K562 (cell line): ENCODE measurements around the gene IRF3. TPM values are rescaled to one million over a fixed set of nuclear protein-coding genes. Genes with fewer than 3 reads are reported as not detected.

ENCODE experiments used
- CREM ChIP-seq: IDR thresholded peaks from 2 replicates; pipeline ENCODE4 v1.6.1; 2014; ENCODE audit warnings: antibody characterized with exemption, low read depth
- DMBX1 ChIP-seq: fragments of 250-450 bp; sonication (Bioruptor Pico); IDR thresholded peaks from 2 replicates; pipeline ENCODE4 v1.8.0; 2022; ENCODE audit warnings: inconsistent platforms, mild to moderate bottlenecking, moderate library complexity, borderline replicate concordance
- DPF2 ChIP-seq: fragments of 450-650 bp; IDR thresholded peaks from 2 replicates; pipeline ENCODE4 v1.6.1; 2016
- E2F3 ChIP-seq: fragments of 250-450 bp; sonication (Bioruptor Pico); IDR thresholded peaks from 2 replicates; pipeline ENCODE4 v1.4.0; 2020; ENCODE audit warnings: mild to moderate bottlenecking
- ESRRA ChIP-seq: fragments of 450-650 bp; IDR thresholded peaks from 2 replicates; pipeline ENCODE4 v1.6.1; 2014; ENCODE audit warnings: low read depth, mild to moderate bottlenecking, moderate library complexity, borderline replicate concordance
- FOXO4 ChIP-seq: fragments of 450-650 bp; formaldehyde crosslinking; IDR thresholded peaks from 2 replicates; pipeline ENCODE4 v1.4.0; 2020; ENCODE audit warnings: mild to moderate bottlenecking, moderate library complexity
- GABPB1 ChIP-seq: sonication (generic); formaldehyde crosslinking; IDR thresholded peaks from 2 replicates; pipeline ENCODE4 v1.8.0; 2022; ENCODE audit warnings: mild to moderate bottlenecking, missing genetic modification reagents
- HSF4 ChIP-seq: fragments of 250-450 bp; sonication (Bioruptor Pico); IDR thresholded peaks from 2 replicates; pipeline ENCODE4 v2.1.2; 2022; ENCODE audit warnings: mild to moderate bottlenecking, moderate library complexity, borderline replicate concordance
- KDM4B ChIP-seq, 2 experiments: fragments of 450-650 bp in 1 of 2; sonication (generic) in 1 of 2; IDR thresholded peaks; 2 replicates each; pipeline ENCODE4 v1.6.1; 2016 to 2017; ENCODE audit warnings: borderline replicate concordance in 2 of 2, antibody characterized with exemption in 1 of 2, low read depth in 1 of 2, mild to moderate bottlenecking in 1 of 2
- MYC ChIP-seq, 2 experiments: fragments of 250-450 bp in 1 of 2; sonication (Bioruptor Pico) in 1 of 2; IDR thresholded peaks; 2 replicates each; pipeline versions ENCODE4 v1.5.1 to v1.6.1; 2012 to 2021; ENCODE audit warnings: low read depth in 2 of 2, borderline replicate concordance in 1 of 2, improper control_type of control experiment in 1 of 2, low read length in 1 of 2, mild to moderate bottlenecking in 1 of 2, moderate library complexity in 1 of 2
- POLR2B ChIP-seq: fragments of 450-650 bp; IDR thresholded peaks from 2 replicates; pipeline ENCODE4 v1.6.1; 2018; ENCODE audit warnings: low read depth; ENCODE audit not compliant: partially characterized antibody
- POLR2G ChIP-seq: fragments of 200-400 bp; formaldehyde crosslinking; IDR thresholded peaks from 2 replicates; pipeline ENCODE4 v1.6.1; 2017; ENCODE audit warnings: low read depth, mild to moderate bottlenecking, antibody characterized with exemption, low read length, moderate library complexity
- RFX7 ChIP-seq: fragments of 250-450 bp; sonication (Bioruptor Pico); IDR thresholded peaks from 2 replicates; pipeline ENCODE4 v1.5.1; 2021; ENCODE audit warnings: mild to moderate bottlenecking
- SAP30 ChIP-seq: fragments of 200-600 bp; sonication (generic); IDR thresholded peaks from 2 replicates; pipeline ENCODE4 v1.6.1; 2012; ENCODE audit warnings: borderline replicate concordance, low read depth, mild to moderate bottlenecking, moderate library complexity, low read length, control low read depth, inconsistent platforms; ENCODE audit not compliant: insufficient read depth, poor library complexity, severe bottlenecking
- SMAD4 ChIP-seq: fragments of 250-450 bp; sonication (Bioruptor Pico); conservative IDR thresholded peaks from 2 replicates; pipeline ENCODE4 v1.8.0; 2021; ENCODE audit warnings: inconsistent platforms, mild to moderate bottlenecking, moderate library complexity
- THRB ChIP-seq: fragments of 450-650 bp; formaldehyde crosslinking; conservative IDR thresholded peaks from 2 replicates; pipeline ENCODE4 v1.4.0; 2022; ENCODE audit warnings: mild to moderate bottlenecking, missing genetic modification characterization
- TOE1 ChIP-seq, 2 experiments: fragments of 450-650 bp in 1 of 2; sonication (generic) in 1 of 2; formaldehyde crosslinking in 1 of 2; IDR thresholded peaks; 2 replicates each; pipeline versions ENCODE4 v1.7.1 to v1.8.0; 2016 to 2022; ENCODE audit warnings: borderline replicate concordance in 2 of 2, mild to moderate bottlenecking in 2 of 2, antibody characterized with exemption in 1 of 2, inconsistent platforms in 1 of 2, low read depth in 1 of 2, missing genetic modification reagents in 1 of 2, moderate library complexity in 1 of 2
- ZBTB26 ChIP-seq: fragments of 450-650 bp; formaldehyde crosslinking; IDR thresholded peaks from 2 replicates; pipeline ENCODE4 v1.4.0; 2022; ENCODE audit warnings: missing genetic modification characterization
- ZNF324 ChIP-seq: fragments of 250-450 bp; sonication (Bioruptor Pico); IDR thresholded peaks from 2 replicates; pipeline ENCODE4 v1.4.0; 2020; ENCODE audit warnings: mild to moderate bottlenecking
- ZNF436 ChIP-seq: fragments of 250-450, 450-650 bp; sonication (Bioruptor Pico); formaldehyde crosslinking; IDR thresholded peaks from 2 replicates; pipeline ENCODE4 v1.7.0; 2020; ENCODE audit warnings: mild to moderate bottlenecking
- polyA plus RNA-seq, 8 experiments: library from polyadenylated mRNA; depleted of rRNA in 4 of 8; stranded (reverse) in 5 of 8; unstranded in 3 of 8; fragments of >200 nt; fragmentation: Nextera tagmentation in 2 of 8; fragmentation: Illumina TruSeq in 1 of 8; extraction: Ambion mirVana in 2 of 8; extraction: Trizol in 1 of 8; gene quantifications; 2 replicates each; pipeline versions ENCODE4 v1.2.1 to v1.2.3, GENCODE V29; 2011 to 2014; ENCODE audit warnings: inconsistent platforms in 1 of 8, missing spikeins in 1 of 8
- total RNA-seq, 7 experiments: library from RNA; depleted of rRNA in 6 of 7; stranded (reverse); fragments of >200 nt in 6 of 7; fragmentation: Illumina TruSeq in 2 of 7; extraction: Trizol in 2 of 7; gene quantifications; 2 replicates each; pipeline versions ENCODE4 v1.2.1 to v1.2.3, GENCODE V29; 2011 to 2021; ENCODE audit warnings: low replicate concordance in 1 of 7

The IRF3 gene
- total and polyA plus RNA-seq, 9 of the 15 experiments (the other 6 are each of a cell fraction or from before 2014, with no cell fraction given), result 7.5 to 145 (median 65.4) TPM

- TF ChIP-seq ZBTB26 (CRISPR knock-in tag), result 0 out of 2 replicates have a peak, but pooled peaks have one; percentile 44
- TF ChIP-seq GABPB1 (CRISPR knock-in tag), result peak; percentile 77
- TF ChIP-seq SMAD4 (CRISPR knock-in tag), result peak; percentile 47
- 0 out of 2 replicates have a peak, but pooled peaks have one; percentile 74 for TF ChIP-seq RFX7 (CRISPR knock-in tag)
- TF ChIP-seq POLR2B, result peak; percentile 83
- TF ChIP-seq ZNF324 (CRISPR knock-in tag), result peak; percentile 32; the same call in 1 of the 2 replicates
- TF ChIP-seq DMBX1 (CRISPR knock-in tag), result peak; percentile 34; the same call in 1 of the 2 replicates
- TF ChIP-seq DPF2, result peak; percentile 28; the same call in 1 of the 2 replicates
- peak in 1 of 2 experiments; percentile 87; a peak in 2 of 4 replicates for TF ChIP-seq KDM4B (IDR thresholded peaks at IDR 0.05; ENCODE audit: borderline replicate concordance in 2 of 2, low read depth in 1 of 2)
- 0 out of 2 replicates have a peak, but pooled peaks have one; percentile 50 for TF ChIP-seq FOXO4 (CRISPR knock-in tag)
- TF ChIP-seq HSF4, result no peak
- peak; percentile 76; the same call in 1 of the 2 replicates for TF ChIP-seq E2F3 (CRISPR knock-in tag)
- TF ChIP-seq CREM, result peak; percentile 30; the same call in 1 of the 2 replicates
- TF ChIP-seq ESRRA, result peak; percentile 55; the same call in 1 of the 2 replicates
- peak; percentile 17; the same call in 1 of the 2 replicates for TF ChIP-seq TOE1 (IDR thresholded peaks at IDR 0.05; ENCODE audit: borderline replicate concordance)
- no peak for TF ChIP-seq TOE1 (CRISPR knock-in tag; IDR thresholded peaks at IDR 0.05; ENCODE audit: borderline replicate concordance, low read depth)
- peak; percentile 97 for TF ChIP-seq SAP30
- TF ChIP-seq POLR2G, result peak; percentile 98
- peak; percentile 76; the same call in 1 of the 2 replicates for TF ChIP-seq THRB
- peak; percentile 59; the same call in 1 of the 2 replicates for TF ChIP-seq ZNF436 (CRISPR knock-in tag)
- peak; percentile 98 for TF ChIP-seq MYC (IDR thresholded peaks at IDR 0.05; ENCODE audit: low read depth, low read length)
- peak; percentile 97 for TF ChIP-seq MYC (CRISPR knock-in tag; IDR thresholded peaks at IDR 0.05; ENCODE audit: borderline replicate concordance, low read depth)
These were observed 11.7 kb upstream of the IRF3 start, which contains the start of gene PRMT1 (continued) for GRCh38 chr19:49677231-49677900.
